HEK293 (cell line): ENCODE measurements around the gene CCDC92.

Experiments
- GFI1B ChIP-seq: fragments of 450-650 bp; formaldehyde crosslinking; IDR thresholded peaks from 2 replicates; pipeline ENCODE4 v1.5.1; 2016; ENCODE audit warnings: missing biosample characterization, missing genetic modification characterization
- YY1 ChIP-seq: fragments of 450-650 bp; formaldehyde crosslinking; IDR thresholded peaks from 2 replicates; pipeline ENCODE4 v1.5.1; 2018; ENCODE audit warnings: missing biosample characterization, missing genetic modification characterization
- ZNF274 ChIP-seq, 2 experiments: fragments of 200-500 bp in 1 of 2; fragments of 450-650 bp in 1 of 2; sonication (Bioruptor generic) in 1 of 2; formaldehyde crosslinking in 1 of 2; IDR thresholded peaks; 2 replicates each; pipeline versions ENCODE4 v1.5.1 to v1.6.1; 2014 to 2016; ENCODE audit warnings: borderline replicate concordance in 1 of 2, inconsistent platforms in 1 of 2, low read length in 1 of 2, missing biosample characterization in 1 of 2, missing genetic modification characterization in 1 of 2
- ZNF311 ChIP-seq: fragments of 450-650 bp; formaldehyde crosslinking; IDR thresholded peaks from 2 replicates; pipeline ENCODE4 v1.5.1; 2017; ENCODE audit warnings: missing biosample characterization, missing genetic modification characterization, borderline replicate concordance
- ZNF324 ChIP-seq: fragments of 450-650 bp; formaldehyde crosslinking; IDR thresholded peaks from 2 replicates; pipeline ENCODE4 v1.5.1; 2016; ENCODE audit warnings: missing biosample characterization, missing genetic modification characterization
- ZNF558 ChIP-seq: fragments of 450-650 bp; formaldehyde crosslinking; IDR thresholded peaks from 2 replicates; pipeline ENCODE4 v1.5.1; 2016; ENCODE audit warnings: missing biosample characterization, missing genetic modification characterization
- ZNF624 ChIP-seq: fragments of 450-650 bp; formaldehyde crosslinking; IDR thresholded peaks from 2 replicates; pipeline ENCODE4 v1.5.1; 2017; ENCODE audit warnings: missing biosample characterization, missing genetic modification characterization
- ZNF658 ChIP-seq: fragments of 450-650 bp; formaldehyde crosslinking; IDR thresholded peaks from 2 replicates; pipeline ENCODE4; 2016; ENCODE audit warnings: missing biosample characterization, missing genetic modification characterization
- ZNF776 ChIP-seq: fragments of 450-650 bp; formaldehyde crosslinking; IDR thresholded peaks from 2 replicates; pipeline ENCODE4 v1.5.0; 2017; ENCODE audit warnings: missing biosample characterization, missing genetic modification characterization, borderline replicate concordance
- ZNF777 ChIP-seq: fragments of 450-650 bp; formaldehyde crosslinking; IDR thresholded peaks from 2 replicates; pipeline ENCODE4 v1.5.1; 2017; ENCODE audit warnings: missing biosample characterization, missing genetic modification characterization, borderline replicate concordance
- TF ChIP-seq, protein P1 (sequence below): fragments of 450-650 bp; formaldehyde crosslinking; IDR thresholded peaks from 2 replicates; pipeline ENCODE4 v1.5.1; 2016; ENCODE audit warnings: missing biosample characterization, missing genetic modification characterization
- TF ChIP-seq, protein P2 (sequence below): fragments of 450-650 bp; formaldehyde crosslinking; IDR thresholded peaks from 2 replicates; pipeline ENCODE4 v1.5.1; 2016; ENCODE audit warnings: missing biosample characterization, missing genetic modification characterization
- TF ChIP-seq, protein P3 (sequence below): fragments of 450-650 bp; formaldehyde crosslinking; IDR thresholded peaks from 2 replicates; pipeline ENCODE4 v1.5.1; 2016; ENCODE audit warnings: missing biosample characterization, missing genetic modification characterization

DNA sequence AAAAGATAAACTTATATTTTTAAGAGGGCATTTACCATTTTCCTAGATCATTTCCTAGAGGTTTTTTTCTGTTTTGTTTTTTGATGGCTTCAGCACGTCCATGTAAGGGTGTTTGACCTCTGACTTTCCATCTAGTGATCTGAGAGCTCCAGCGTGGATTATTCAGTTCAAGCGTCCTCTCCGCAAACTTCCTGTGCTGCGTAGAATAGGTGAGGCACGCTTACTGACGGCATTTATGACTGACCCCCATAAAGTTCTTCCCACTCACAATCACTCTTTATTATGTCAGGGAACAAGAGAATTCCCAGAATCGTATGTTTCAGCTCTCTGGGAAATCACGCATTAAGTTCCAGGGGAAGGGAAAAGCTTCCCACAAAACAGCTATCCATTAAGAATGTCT lies 16.4 kb downstream of the CCDC92 start:
- TF ChIP-seq ZNF624 (tag by site-specific recombination) (no peak), ZNF311 (tag by site-specific recombination) (no peak), ZNF777 (tag by site-specific recombination) (no peak), ZNF274 (IDR thresholded peaks at IDR 0.05; ENCODE audit: low read length) (no peak), ZNF274 (tag by site-specific recombination; IDR thresholded peaks at IDR 0.05; ENCODE audit: borderline replicate concordance) (no peak), ZNF558 (tag by site-specific recombination) (no peak), ZNF658 (tag by site-specific recombination) (no peak), ZNF776 (no peak), ZNF324 (tag by site-specific recombination) (no peak), YY1 (tag by site-specific recombination) (no peak), GFI1B (tag by site-specific recombination) (no peak)
- TF ChIP-seq, protein P1, sequence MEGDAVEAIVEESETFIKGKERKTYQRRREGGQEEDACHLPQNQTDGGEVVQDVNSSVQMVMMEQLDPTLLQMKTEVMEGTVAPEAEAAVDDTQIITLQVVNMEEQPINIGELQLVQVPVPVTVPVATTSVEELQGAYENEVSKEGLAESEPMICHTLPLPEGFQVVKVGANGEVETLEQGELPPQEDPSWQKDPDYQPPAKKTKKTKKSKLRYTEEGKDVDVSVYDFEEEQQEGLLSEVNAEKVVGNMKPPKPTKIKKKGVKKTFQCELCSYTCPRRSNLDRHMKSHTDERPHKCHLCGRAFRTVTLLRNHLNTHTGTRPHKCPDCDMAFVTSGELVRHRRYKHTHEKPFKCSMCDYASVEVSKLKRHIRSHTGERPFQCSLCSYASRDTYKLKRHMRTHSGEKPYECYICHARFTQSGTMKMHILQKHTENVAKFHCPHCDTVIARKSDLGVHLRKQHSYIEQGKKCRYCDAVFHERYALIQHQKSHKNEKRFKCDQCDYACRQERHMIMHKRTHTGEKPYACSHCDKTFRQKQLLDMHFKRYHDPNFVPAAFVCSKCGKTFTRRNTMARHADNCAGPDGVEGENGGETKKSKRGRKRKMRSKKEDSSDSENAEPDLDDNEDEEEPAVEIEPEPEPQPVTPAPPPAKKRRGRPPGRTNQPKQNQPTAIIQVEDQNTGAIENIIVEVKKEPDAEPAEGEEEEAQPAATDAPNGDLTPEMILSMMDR (tag by site-specific recombination), result no peak
- TF ChIP-seq, protein P2, sequence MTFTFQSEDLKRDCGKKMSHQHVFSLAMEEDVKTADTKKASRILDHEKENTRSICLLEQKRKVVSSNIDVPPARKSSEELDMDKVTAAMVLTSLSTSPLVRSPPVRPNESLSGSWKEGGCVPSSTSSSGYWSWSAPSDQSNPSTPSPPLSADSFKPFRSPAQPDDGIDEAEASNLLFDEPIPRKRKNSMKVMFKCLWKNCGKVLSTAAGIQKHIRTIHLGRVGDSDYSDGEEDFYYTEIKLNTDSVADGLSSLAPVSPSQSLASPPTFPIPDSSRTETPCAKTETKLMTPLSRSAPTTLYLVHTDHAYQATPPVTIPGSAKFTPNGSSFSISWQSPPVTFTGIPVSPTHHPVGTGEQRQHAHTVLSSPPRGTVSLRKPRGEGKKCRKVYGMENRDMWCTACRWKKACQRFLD, result no peak
- TF ChIP-seq, protein P3, sequence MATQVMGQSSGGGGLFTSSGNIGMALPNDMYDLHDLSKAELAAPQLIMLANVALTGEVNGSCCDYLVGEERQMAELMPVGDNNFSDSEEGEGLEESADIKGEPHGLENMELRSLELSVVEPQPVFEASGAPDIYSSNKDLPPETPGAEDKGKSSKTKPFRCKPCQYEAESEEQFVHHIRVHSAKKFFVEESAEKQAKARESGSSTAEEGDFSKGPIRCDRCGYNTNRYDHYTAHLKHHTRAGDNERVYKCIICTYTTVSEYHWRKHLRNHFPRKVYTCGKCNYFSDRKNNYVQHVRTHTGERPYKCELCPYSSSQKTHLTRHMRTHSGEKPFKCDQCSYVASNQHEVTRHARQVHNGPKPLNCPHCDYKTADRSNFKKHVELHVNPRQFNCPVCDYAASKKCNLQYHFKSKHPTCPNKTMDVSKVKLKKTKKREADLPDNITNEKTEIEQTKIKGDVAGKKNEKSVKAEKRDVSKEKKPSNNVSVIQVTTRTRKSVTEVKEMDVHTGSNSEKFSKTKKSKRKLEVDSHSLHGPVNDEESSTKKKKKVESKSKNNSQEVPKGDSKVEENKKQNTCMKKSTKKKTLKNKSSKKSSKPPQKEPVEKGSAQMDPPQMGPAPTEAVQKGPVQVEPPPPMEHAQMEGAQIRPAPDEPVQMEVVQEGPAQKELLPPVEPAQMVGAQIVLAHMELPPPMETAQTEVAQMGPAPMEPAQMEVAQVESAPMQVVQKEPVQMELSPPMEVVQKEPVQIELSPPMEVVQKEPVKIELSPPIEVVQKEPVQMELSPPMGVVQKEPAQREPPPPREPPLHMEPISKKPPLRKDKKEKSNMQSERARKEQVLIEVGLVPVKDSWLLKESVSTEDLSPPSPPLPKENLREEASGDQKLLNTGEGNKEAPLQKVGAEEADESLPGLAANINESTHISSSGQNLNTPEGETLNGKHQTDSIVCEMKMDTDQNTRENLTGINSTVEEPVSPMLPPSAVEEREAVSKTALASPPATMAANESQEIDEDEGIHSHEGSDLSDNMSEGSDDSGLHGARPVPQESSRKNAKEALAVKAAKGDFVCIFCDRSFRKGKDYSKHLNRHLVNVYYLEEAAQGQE, result no peak
